Measurements from ENCODE around the gene CCL2.

Gene CCL2

GRCh38 chr17:34249061-34249460, 6.0 kb upstream of the CCL2 start:
- TF ChIP-seq GATA3 (IDR thresholded peaks at IDR 0.05; ENCODE audit: low read depth, low read length) (no peak), GATA2 (IDR thresholded peaks at IDR 0.05; ENCODE audit: low read depth, low read length) (no peak)

GRCh38 chr17:34249478-34249877, 5.6 kb upstream of the CCL2 start:
- TF ChIP-seq GATA3 (IDR thresholded peaks at IDR 0.05; ENCODE audit: low read depth, low read length): no peak
- no peak for TF ChIP-seq GATA2 (IDR thresholded peaks at IDR 0.05; ENCODE audit: low read depth, low read length)

DNA sequence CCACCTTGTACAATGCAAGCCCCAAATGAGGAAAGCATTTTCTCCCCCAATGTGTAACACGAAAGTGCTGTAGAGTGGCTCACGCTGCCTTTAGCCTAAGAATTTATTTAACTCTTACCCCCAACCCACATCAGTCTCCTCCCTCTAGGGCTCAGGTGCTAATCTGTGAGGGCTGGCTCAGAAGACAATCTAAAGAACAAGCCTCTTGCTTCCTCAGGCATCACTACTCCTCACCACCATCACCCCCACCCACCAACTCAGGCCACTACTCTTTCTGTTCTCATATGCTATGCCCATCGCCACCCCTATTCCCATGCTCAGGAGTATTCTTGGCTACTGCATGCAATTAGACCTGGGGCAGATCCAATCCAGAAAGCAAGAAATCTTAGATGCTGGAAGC, 3.9 kb upstream of the CCL2 start:
- TF ChIP-seq GATA2 (IDR thresholded peaks at IDR 0.05; ENCODE audit: low read depth, low read length): no peak
- no peak for TF ChIP-seq GATA3 (IDR thresholded peaks at IDR 0.05; ENCODE audit: low read depth, low read length)

DNA sequence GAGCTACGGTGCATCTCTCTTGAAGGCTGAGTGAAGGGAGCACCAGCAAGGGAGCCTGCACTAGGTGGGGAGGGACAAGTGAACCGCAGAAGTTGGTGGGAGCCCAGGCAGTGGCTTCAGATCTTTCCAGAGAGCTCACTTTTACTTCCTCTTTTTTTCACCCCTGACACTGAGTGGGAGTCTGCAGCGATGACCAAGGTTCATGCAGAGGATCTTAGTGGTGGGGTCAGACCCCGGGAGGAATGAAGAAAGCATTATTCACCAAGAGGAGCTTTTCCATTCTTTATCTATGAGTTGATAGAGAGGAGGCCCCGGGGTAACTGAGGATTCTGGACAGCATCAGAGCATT, 3.0 kb upstream of the CCL2 start:
- TF ChIP-seq GATA2 (IDR thresholded peaks at IDR 0.05; ENCODE audit: low read depth, low read length) (no peak), GATA3 (IDR thresholded peaks at IDR 0.05; ENCODE audit: low read depth, low read length) (no peak)

GRCh38 chr17:34252444-34253138, 2.5 kb upstream of the CCL2 start:
- TF ChIP-seq GATA2 (IDR thresholded peaks at IDR 0.05; ENCODE audit: low read depth, low read length) (no peak), GATA3 (IDR thresholded peaks at IDR 0.05; ENCODE audit: low read depth, low read length) (no peak)

GRCh38 chr17:34253139-34253525, 2.0 kb upstream of the CCL2 start:
- TF ChIP-seq GATA2 (IDR thresholded peaks at IDR 0.05; ENCODE audit: low read depth, low read length) (no peak), GATA3 (IDR thresholded peaks at IDR 0.05; ENCODE audit: low read depth, low read length) (no peak)

GRCh38 chr17:34254146-34254545, 939 bp upstream of the CCL2 start:
- TF ChIP-seq GATA2 (IDR thresholded peaks at IDR 0.05; ENCODE audit: low read depth, low read length) (no peak), GATA3 (IDR thresholded peaks at IDR 0.05; ENCODE audit: low read depth, low read length) (no peak)

DNA sequence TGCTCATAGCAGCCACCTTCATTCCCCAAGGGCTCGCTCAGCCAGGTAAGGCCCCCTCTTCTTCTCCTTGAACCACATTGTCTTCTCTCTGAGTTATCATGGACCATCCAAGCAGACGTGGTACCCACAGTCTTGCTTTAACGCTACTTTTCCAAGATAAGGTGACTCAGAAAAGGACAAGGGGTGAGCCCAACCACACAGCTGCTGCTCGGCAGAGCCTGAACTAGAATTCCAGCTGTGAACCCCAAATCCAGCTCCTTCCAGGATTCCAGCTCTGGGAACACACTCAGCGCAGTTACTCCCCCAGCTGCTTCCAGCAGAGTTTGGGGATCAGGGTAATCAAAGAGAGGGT, 272 bp downstream of the CCL2 start:
- TF ChIP-seq GATA2 (IDR thresholded peaks at IDR 0.05; ENCODE audit: low read depth, low read length) (no peak), GATA3 (IDR thresholded peaks at IDR 0.05; ENCODE audit: low read depth, low read length) (no peak)

GRCh38 chr17:34255841-34256240, 756 bp downstream of the CCL2 start:
- no peak for TF ChIP-seq GATA3 (IDR thresholded peaks at IDR 0.05; ENCODE audit: low read depth, low read length)
- no peak for TF ChIP-seq GATA2 (IDR thresholded peaks at IDR 0.05; ENCODE audit: low read depth, low read length)

DNA sequence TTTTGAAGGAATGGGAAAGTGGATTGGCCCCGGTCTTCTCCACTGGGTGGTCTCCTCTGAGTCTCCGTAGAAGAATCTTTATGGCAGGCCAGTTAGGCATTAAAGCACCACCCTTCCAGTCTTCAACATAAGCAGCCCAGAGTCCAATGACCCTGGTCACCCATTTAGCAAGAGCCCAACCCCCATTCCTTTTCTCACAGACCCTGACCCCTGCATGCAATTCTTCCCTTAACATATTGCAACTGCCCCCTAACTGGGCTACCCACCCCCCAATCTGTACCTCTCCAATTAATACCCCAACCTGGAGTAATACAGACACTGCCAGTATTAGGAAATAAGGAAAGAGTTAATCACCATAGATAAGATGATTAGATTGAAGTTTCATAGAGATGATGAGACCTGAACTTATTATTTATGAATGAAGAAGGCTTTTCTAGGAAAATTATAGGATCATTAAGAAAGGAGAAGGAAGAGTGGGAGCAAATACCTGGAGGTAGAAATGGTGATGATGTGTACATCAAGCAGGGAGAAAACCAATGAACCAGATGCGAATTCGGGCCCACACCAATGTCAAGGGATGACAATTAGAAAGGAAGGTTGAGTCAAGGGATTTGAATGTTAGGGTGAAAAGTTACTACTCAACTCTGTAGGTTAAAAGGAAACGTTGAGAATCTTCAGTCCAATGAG, 2.4 kb downstream of the CCL2 start:
- TF ChIP-seq GATA3 (IDR thresholded peaks at IDR 0.05; ENCODE audit: low read depth, low read length) (no peak), GATA2 (IDR thresholded peaks at IDR 0.05; ENCODE audit: low read depth, low read length) (no peak)

GRCh38 chr17:34257986-34258326, 2.9 kb downstream of the CCL2 start:
- TF ChIP-seq GATA2 (IDR thresholded peaks at IDR 0.05; ENCODE audit: low read depth, low read length) (no peak), GATA3 (IDR thresholded peaks at IDR 0.05; ENCODE audit: low read depth, low read length) (no peak)

DNA sequence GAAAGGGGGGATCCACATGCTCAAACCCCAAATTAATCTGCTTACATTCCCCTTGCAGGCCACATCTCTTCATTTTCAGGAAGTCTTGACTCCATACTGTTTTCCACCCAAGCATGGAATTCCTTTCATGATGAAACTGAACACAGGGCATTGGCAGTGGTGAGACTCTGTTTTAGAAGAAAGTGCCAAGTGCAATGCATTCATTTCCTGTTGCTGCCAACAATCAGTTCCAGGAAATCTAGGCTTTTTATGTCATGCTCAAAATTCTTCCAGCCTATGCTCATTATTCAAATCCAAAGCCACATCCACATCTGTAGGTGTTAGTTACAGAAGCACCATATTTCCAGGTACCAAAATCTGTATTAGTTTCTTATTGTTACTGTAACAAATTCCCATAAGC, 4.1 kb downstream of the CCL2 start:
- TF ChIP-seq GATA3 (IDR thresholded peaks at IDR 0.05; ENCODE audit: low read depth, low read length) (no peak), GATA2 (IDR thresholded peaks at IDR 0.05; ENCODE audit: low read depth, low read length) (no peak)

DNA sequence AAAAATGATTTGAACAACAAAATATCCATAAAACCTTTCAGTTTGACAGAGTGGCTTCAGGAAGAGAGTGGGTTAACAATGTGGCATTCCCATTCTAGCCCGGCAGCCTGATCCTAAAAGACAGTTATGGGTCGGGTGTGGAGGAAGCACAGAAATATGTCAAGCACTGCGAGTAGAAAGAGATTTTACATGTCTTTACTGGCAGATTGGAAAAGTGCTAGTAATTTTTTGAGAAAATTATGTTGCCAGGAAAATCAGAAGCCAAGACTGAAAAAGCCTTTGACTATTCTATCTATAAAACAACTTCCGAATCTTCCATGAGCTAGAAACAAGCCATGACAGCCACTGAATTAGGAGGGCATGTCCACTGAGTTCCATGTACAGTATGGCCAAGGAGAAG, 5.8 kb downstream of the CCL2 start:
- no peak for TF ChIP-seq GATA3 (IDR thresholded peaks at IDR 0.05; ENCODE audit: low read depth, low read length)

DNA sequence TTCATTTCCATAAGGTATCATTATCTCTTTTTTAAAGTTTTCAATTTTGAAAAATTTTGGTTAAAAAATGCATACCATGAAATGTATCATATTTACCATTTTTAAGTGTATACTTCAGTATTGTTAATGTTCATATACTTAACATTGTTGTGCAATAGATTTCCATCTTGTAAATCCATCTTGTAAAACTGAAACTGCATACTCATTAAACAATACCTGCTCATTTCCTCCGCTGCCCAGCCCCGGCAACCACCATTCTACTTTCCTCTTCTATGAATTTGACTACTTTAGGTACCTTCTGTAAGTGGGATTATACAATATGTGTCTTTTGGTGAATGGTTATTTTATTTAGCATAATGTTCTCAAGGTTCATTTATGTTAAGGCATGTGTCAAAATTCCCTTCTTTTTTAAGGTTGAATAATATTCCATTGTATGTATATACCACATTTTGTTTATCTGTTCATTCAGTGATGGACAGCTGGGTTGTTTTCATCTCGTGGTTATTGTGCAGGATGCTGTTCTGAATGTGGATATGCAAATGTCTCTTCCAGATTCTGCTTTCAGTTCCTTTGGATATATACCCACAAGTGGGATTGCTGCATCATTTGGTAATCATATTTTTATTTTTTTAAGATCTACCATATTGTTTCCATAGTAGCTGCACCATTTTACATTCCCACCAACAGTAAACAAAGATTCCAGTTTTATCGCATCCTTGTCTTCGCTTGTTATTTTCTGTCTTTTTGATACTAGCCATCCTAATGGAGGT, 6.7 kb downstream of the CCL2 start:
- no peak for TF ChIP-seq GATA2 (IDR thresholded peaks at IDR 0.05; ENCODE audit: low read depth, low read length)
- no peak for TF ChIP-seq GATA3 (IDR thresholded peaks at IDR 0.05; ENCODE audit: low read depth, low read length)

GRCh38 chr17:34265711-34266110, 10.6 kb downstream of the CCL2 start:
- TF ChIP-seq GATA3 (IDR thresholded peaks at IDR 0.05; ENCODE audit: low read depth, low read length) (no peak), GATA2 (IDR thresholded peaks at IDR 0.05; ENCODE audit: low read depth, low read length) (no peak)
